Gastrocnemius medialis (tissue), 4 donors: ENCODE data around the gene ABL1. TPM values are rescaled to one million over a fixed set of nuclear protein-coding genes. Genes with fewer than 3 reads are reported as not detected.

Source experiments
- ATAC-seq, 2 donors: fragments of 150-250 bp; one replicate each; pipeline ENCODE4 v1.9.1; 2016
- DNase-seq, 2 donors: peaks; one replicate each; pipeline ENCODE4 v3.0.0-alpha.2; 2019
- H3K27ac ChIP-seq, 4 donors: fragments of 200-600 bp; sonication (generic); 1 replicate in 1 of 4; 2 replicates in 3 of 4; pipeline ENCODE4 v1.5.1; 2016 to 2018; ENCODE audit warnings: mild to moderate bottlenecking in 2 of 4, moderate library complexity in 1 of 4
- H3K27me3 ChIP-seq, 3 donors: fragments of 200-600 bp; sonication (generic) in 2 of 3; 1 replicate in 1 of 3; 2 replicates in 2 of 3; pipeline versions ENCODE4 v1.5.1 to v1.6.0; 2016 to 2019; ENCODE audit warnings: mild to moderate bottlenecking in 1 of 3, moderate library complexity in 1 of 3
- H3K36me3 ChIP-seq, 2 donors: fragments of 200-600 bp; sonication (generic) in 1 of 2; one replicate each; pipeline ENCODE4 v1.5.1; 2017 to 2018
- H3K4me1 ChIP-seq, 2 donors: fragments of 200-600 bp; sonication (generic) in 1 of 2; one replicate each; pipeline ENCODE4 v1.5.1; 2016 to 2017; ENCODE audit warnings: mild to moderate bottlenecking in 2 of 2
- H3K4me3 ChIP-seq, 4 donors: fragments of 200-600 bp; sonication (generic) in 3 of 4; 1 replicate in 1 of 4; 2 replicates in 3 of 4; pipeline ENCODE4 v1.5.1; 2016 to 2019; ENCODE audit warnings: mild to moderate bottlenecking in 2 of 4
- H3K9me3 ChIP-seq, 3 donors: fragments of 200-600 bp; sonication (generic) in 2 of 3; 1 replicate in 1 of 3; 2 replicates in 2 of 3; pipeline ENCODE4 v1.5.1; 2016 to 2019
- CTCF ChIP-seq, 5 experiments: fragments of 450-650 bp in 3 of 5; fragments of 200-600 bp in 2 of 5; sonication (generic) in 2 of 5; IDR thresholded peaks in 4 of 5; conservative IDR thresholded peaks in 1 of 5; 1 replicate in 4 of 5; 2 replicates in 1 of 5; pipeline ENCODE4 v1.5.1; 2016 to 2019; ENCODE audit warnings: antibody characterized with exemption in 5 of 5, mild to moderate bottlenecking in 3 of 5, moderate library complexity in 3 of 5
- POLR2A ChIP-seq, 2 donors: fragments of 450-650 bp; IDR thresholded peaks; one replicate each; pipeline ENCODE4 v1.6.1; 2017; ENCODE audit warnings: antibody characterized with exemption in 2 of 2, mild to moderate bottlenecking in 2 of 2, moderate library complexity in 2 of 2
- in situ Hi-C, 4 donors: fragments of 200-750 bp; cut with MboI; loops; one replicate each; pipeline versions ENCODE4 v1.15.0 to v1.8.0; 2017; ENCODE audit warnings: low sequenced_read_pairs in 4 of 4
- intact Hi-C: fragments of 100-400 bp; cut with DNase I; formaldehyde crosslinking; loops from one replicate; pipeline ENCODE4 v1.15.1; 2023; ENCODE audit warnings: low total_unique reads
- total RNA-seq, 4 donors: library from RNA; depleted of rRNA; stranded (reverse); fragments of >200 nt; gene quantifications; one replicate each; pipeline versions ENCODE4 v1.1.0 to v1.2.3, GENCODE V29; 2016

The ABL1 gene
- total RNA-seq, 4 donors from 2014 or later, result 22.8 to 55.5 (median 28.5) TPM

- TF ChIP-seq CTCF (IDR thresholded peaks at IDR 0.05 in 4 of 5, conservative IDR thresholded peaks at IDR 0.05 in 1 of 5) (no peak), POLR2A (IDR thresholded peaks at IDR 0.05) (no peak)
- intact Hi-C loops, result no loop called here
- Histone ChIP-seq H3K27ac (no peak overlapping the region), H3K4me3 (no peak overlapping the region), H3K9me3 (no peaks in the 10 kb centered on the region), H3K36me3 (peaks cover 0 to 12% of the 10 kb centered on the region in 2 donors), H3K27me3 (peaks cover 11 to 33% (median 13%) of the 10 kb centered on the region in 3 donors), H3K4me1 (peaks cover 3 to 4% of the 10 kb centered on the region in 2 donors)
- DNase-seq (no peak), ATAC-seq (no peak)
- in situ Hi-C loops, result no loop called here
These were observed 60.6 kb downstream of the ABL1 start for GRCh38 chr9:130895481-130896232.

- intact Hi-C loops, result no loop called here
- ATAC-seq, result no peak
- no peak for DNase-seq
These were observed 61.4 kb downstream of the ABL1 start, which contains the start of gene QRFP for GRCh38 chr9:130896233-130897014. Gene QRFP, minus strand, starts transcription at chr9:130896812. Its CDS starts 2,974 bp downstream, at chr9:130893838.

GRCh38 chr9:130897105-130897751, 62.2 kb downstream of the ABL1 start:
- Histone ChIP-seq H3K36me3 (peaks cover 0 to 11% of the 10 kb centered on the region in 2 donors), H3K27ac (no peak overlapping the region), H3K4me3 (no peak overlapping the region), H3K9me3 (no peaks in the 10 kb centered on the region), H3K27me3 (peaks cover 22 to 47% (median 25%) of the 10 kb centered on the region in 3 donors), H3K4me1 (peaks cover 3 to 4% of the 10 kb centered on the region in 2 donors)
- intact Hi-C loops, result no loop called here
- no peak for ATAC-seq
- in situ Hi-C loops, result no loop called here
- no peak for DNase-seq
- TF ChIP-seq CTCF (IDR thresholded peaks at IDR 0.05 in 4 of 5, conservative IDR thresholded peaks at IDR 0.05 in 1 of 5) (no peak), POLR2A (IDR thresholded peaks at IDR 0.05) (no peak)

More at GRCh38 chr9:130896233-130897014, 61.4 kb downstream of the ABL1 start, which contains the start of gene QRFP:
- Histone ChIP-seq H3K36me3 (peaks cover 0 to 12% of the 10 kb centered on the region in 2 donors), H3K27me3 (peaks cover 16 to 40% (median 17%) of the 10 kb centered on the region in 3 donors), H3K27ac (no peak within 1 kb of the TSS), H3K9me3 (no peaks in the 10 kb centered on the region), H3K4me3 (no peak within 1 kb of the TSS), H3K4me1 (peaks cover 3 to 4% of the 10 kb centered on the region in 2 donors)
- in situ Hi-C loops, result no loop called here
- no peak for TF ChIP-seq CTCF (IDR thresholded peaks at IDR 0.05 in 4 of 5, conservative IDR thresholded peaks at IDR 0.05 in 1 of 5)
- TF ChIP-seq POLR2A (IDR thresholded peaks at IDR 0.05), result no peak

- Histone ChIP-seq H3K36me3 (peaks cover 0 to 3% of the 10 kb centered on the region in 2 donors), H3K4me1 (peaks cover 3 to 4% of the 10 kb centered on the region in 2 donors), H3K4me3 (no peak overlapping the region), H3K27me3 (peaks cover 22 to 55% (median 31%) of the 10 kb centered on the region in 3 donors), H3K27ac (no peak overlapping the region), H3K9me3 (no peaks in the 10 kb centered on the region)
- DNase-seq (no peak), ATAC-seq (no peak)
- TF ChIP-seq CTCF (IDR thresholded peaks at IDR 0.05 in 4 of 5, conservative IDR thresholded peaks at IDR 0.05 in 1 of 5) (no peak), POLR2A (IDR thresholded peaks at IDR 0.05) (no peak)
- in situ Hi-C loops, result no loop called here
- intact Hi-C loops, result no loop called here
These were observed 62.9 kb downstream of the ABL1 start for GRCh38 chr9:130897848-130898551.
